ENCODE measurements around the gene NR5A2. TPM values are rescaled to one million over a fixed set of nuclear protein-coding genes. Genes with fewer than 3 reads are reported as not detected.

The NR5A2 gene
- total and polyA plus RNA-seq, 4 donors, result 2.0 to 10.3 (median 4.1) TPM; not detected in 1

DNA sequence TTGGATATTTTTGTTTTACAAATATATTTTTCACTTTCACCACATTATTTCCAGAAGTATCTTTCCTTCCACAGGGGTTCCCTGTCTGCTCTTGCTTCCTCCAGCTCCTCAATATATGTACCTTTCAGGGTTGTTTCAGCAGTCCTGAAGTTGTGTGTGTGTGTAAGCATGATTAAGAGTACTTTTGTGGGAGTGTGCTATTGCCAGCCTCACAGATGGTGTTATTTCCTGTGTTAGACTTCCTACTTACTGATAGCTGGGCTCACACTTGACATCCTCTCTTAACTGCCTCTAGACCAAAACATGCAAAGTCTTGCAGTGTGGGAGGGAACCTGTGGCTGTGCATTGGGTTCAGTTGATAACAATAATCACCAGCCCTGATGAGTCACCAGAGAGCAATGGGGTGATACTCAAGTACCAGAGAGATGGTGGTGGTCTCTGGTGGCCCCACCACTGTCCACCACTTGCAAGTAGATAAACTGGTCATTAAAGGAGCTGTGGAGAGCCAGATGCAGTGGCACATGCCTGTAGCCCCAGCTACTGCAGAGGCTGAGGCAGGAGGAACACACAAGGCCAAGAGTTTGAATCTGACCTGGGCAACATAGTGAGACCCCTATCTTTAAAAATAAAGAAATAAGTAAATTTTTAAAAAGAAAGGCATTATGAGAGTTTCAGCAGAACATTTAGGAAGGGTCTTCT, 126.7 kb downstream of the NR5A2 start:
- ATAC-seq (ENCODE audit: low FRiP score) (no peak), DNase-seq (no peak)
- Histone ChIP-seq H3K4me1 (ENCODE audit: control insufficient read depth in 1 of 2, insufficient read depth in 2 of 2, low read length in 2 of 2) (no peaks in the 10 kb centered on the region), H3K9me3 (ENCODE audit: control insufficient read depth, low read length) (peaks cover 1% of the 10 kb centered on the region), H3K36me3 (ENCODE audit: control insufficient read depth in 1 of 2, insufficient read depth in 2 of 2, low read length in 1 of 2) (no peaks in the 10 kb centered on the region), H3K4me3 (ENCODE audit: low read length in 2 of 2) (no peak overlapping the region), H3K27ac (ENCODE audit: low read depth in 1 of 2, low read length in 2 of 2) (no peak overlapping the region), H3K27me3 (ENCODE audit: control insufficient read depth in 1 of 2, insufficient read depth in 2 of 2, low read length in 1 of 2) (no peaks in the 10 kb centered on the region)
- intact Hi-C loops (cut with DNase I), result no loop called here

DNA sequence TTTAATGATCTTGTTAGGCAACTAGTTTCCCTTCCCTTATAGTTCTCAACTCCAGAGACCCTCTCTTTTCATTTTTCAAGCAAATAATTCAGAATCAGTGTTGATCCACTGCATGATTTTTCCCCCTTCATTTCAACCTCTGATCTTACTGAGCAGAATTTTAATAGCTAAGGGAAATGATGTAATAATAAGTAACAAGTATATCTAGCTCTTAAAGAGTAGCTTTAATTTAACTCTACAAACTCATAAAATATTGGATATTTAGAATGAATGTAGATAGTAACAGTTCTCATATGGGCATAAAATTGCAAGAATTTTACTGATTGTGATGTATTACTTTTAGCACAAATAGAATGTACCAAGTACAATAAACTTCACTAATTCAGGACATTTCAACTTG, 130.2 kb downstream of the NR5A2 start:
- ATAC-seq (ENCODE audit: low FRiP score), result no peak
- H3K9me3 ChIP-seq (ENCODE audit: control insufficient read depth, low read length), result peaks cover 1% of the 10 kb centered on the region
- intact Hi-C loops (cut with DNase I), result no loop called here
- no peak overlapping the region for H3K4me3 ChIP-seq (ENCODE audit: low read length in 2 of 2)
- DNase-seq, result no peak
- H3K27me3 ChIP-seq (ENCODE audit: control insufficient read depth in 1 of 2, insufficient read depth in 2 of 2, low read length in 1 of 2), result peaks cover 0 to 1% of the 10 kb centered on the region in 2 donors
- no peaks in the 10 kb centered on the region for H3K36me3 ChIP-seq (ENCODE audit: control insufficient read depth in 1 of 2, insufficient read depth in 2 of 2, low read length in 1 of 2)
- no peak overlapping the region for H3K27ac ChIP-seq (ENCODE audit: low read depth in 1 of 2, low read length in 2 of 2)
- H3K4me1 ChIP-seq (ENCODE audit: control insufficient read depth in 1 of 2, insufficient read depth in 2 of 2, low read length in 2 of 2), result no peaks in the 10 kb centered on the region

DNA sequence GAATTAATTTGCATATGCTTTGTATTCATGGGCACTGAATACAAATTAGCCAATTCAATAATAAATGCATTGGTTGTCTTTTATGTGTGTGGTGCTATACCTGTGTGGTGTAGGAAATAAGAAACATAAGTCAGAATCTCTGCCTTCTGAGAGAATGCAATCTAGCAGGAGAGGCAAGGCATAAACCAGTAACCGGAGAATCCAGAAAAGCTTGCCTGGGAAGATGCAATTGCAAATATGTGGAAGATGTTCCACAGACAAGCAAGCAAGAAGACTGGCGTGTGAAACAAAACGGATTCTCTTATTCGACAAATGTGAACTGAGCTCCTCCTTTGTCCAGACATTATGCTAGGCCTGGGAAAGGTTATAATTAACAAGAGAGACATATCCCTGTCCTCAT, 134.3 kb downstream of the NR5A2 start:
- H3K27me3 ChIP-seq (ENCODE audit: control insufficient read depth in 1 of 2, insufficient read depth in 2 of 2, low read length in 1 of 2), result peaks cover 0 to 1% of the 10 kb centered on the region in 2 donors
- intact Hi-C loops (cut with DNase I), result no loop called here
- no peaks in the 10 kb centered on the region for H3K4me1 ChIP-seq (ENCODE audit: control insufficient read depth in 1 of 2, insufficient read depth in 2 of 2, low read length in 2 of 2)
- ATAC-seq (ENCODE audit: low FRiP score), result no peak
- 89 to 93% methylated on average over 4 of the region's 4 CpGs for WGBS, 2 donors
- no peaks in the 10 kb centered on the region for H3K9me3 ChIP-seq (ENCODE audit: control insufficient read depth, low read length)
- H3K4me3 ChIP-seq (ENCODE audit: low read length in 2 of 2), result no peak overlapping the region
- DNase-seq, result no peak
- H3K36me3 ChIP-seq (ENCODE audit: control insufficient read depth in 1 of 2, insufficient read depth in 2 of 2, low read length in 1 of 2), result no peaks in the 10 kb centered on the region
- H3K27ac ChIP-seq (ENCODE audit: low read depth in 1 of 2, low read length in 2 of 2), result no peak overlapping the region

DNA sequence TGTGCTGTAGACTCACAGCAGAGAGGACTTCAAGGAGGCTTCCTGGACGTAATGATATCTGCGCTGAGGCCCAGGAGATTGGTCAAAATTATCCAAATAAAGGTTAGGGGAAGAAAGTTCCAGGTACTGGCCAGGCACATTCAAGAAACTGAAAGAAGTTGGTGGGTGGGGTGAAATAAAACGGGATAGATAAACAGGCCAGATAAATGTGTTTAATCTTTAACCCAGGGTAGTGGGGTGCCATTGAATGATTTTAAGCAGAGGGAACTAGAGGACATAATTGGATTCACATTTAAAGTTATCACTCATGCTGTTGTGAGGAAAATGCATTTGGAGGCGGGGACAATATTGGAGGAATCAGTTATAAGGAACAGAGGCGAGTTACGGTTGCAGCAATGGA, 134.7 kb downstream of the NR5A2 start:
- intact Hi-C loops (cut with DNase I), result no loop called here
- WGBS, 2 donors, result 76 to 82% methylated on average over 6 of the region's 6 CpGs
- ATAC-seq (ENCODE audit: low FRiP score) (no peak), DNase-seq (no peak)
- Histone ChIP-seq H3K4me1 (ENCODE audit: control insufficient read depth in 1 of 2, insufficient read depth in 2 of 2, low read length in 2 of 2) (no peaks in the 10 kb centered on the region), H3K27ac (ENCODE audit: low read depth in 1 of 2, low read length in 2 of 2) (no peak overlapping the region), H3K36me3 (ENCODE audit: control insufficient read depth in 1 of 2, insufficient read depth in 2 of 2, low read length in 1 of 2) (no peaks in the 10 kb centered on the region), H3K4me3 (ENCODE audit: low read length in 2 of 2) (no peak overlapping the region), H3K9me3 (ENCODE audit: control insufficient read depth, low read length) (no peaks in the 10 kb centered on the region), H3K27me3 (ENCODE audit: control insufficient read depth in 1 of 2, insufficient read depth in 2 of 2, low read length in 1 of 2) (peaks cover 0 to 1% of the 10 kb centered on the region in 2 donors)

DNA sequence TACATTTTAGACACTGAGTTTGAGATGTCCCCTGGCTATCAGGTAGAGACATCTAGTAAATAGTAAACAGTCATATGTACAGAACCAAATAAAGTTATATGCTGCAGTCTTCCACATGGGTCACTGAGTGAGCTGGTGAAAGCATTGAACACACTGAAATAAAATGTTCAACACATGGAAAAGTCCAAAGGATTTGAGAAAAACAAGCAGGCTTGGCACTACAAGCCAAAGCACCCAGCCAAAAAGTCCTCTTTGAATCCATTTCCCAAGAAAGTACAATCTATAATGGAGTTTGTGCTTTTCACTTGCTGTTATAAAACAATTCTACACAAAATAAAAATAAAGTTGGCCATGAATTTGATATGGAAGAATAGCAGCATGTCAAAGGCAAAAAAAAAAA, 135.4 kb downstream of the NR5A2 start:
- intact Hi-C loops (cut with DNase I), result no loop called here
- no peaks in the 10 kb centered on the region for H3K36me3 ChIP-seq (ENCODE audit: control insufficient read depth in 1 of 2, insufficient read depth in 2 of 2, low read length in 1 of 2)
- peaks cover 0 to 1% of the 10 kb centered on the region in 2 donors for H3K27me3 ChIP-seq (ENCODE audit: control insufficient read depth in 1 of 2, insufficient read depth in 2 of 2, low read length in 1 of 2)
- DNase-seq (no peak), ATAC-seq (ENCODE audit: low FRiP score) (no peak)
- no peak overlapping the region for H3K4me3 ChIP-seq (ENCODE audit: low read length in 2 of 2)
- H3K27ac ChIP-seq (ENCODE audit: low read depth in 1 of 2, low read length in 2 of 2), result no peak overlapping the region
- H3K9me3 ChIP-seq (ENCODE audit: control insufficient read depth, low read length), result no peaks in the 10 kb centered on the region
- H3K4me1 ChIP-seq (ENCODE audit: control insufficient read depth in 1 of 2, insufficient read depth in 2 of 2, low read length in 2 of 2), result no peaks in the 10 kb centered on the region

DNA sequence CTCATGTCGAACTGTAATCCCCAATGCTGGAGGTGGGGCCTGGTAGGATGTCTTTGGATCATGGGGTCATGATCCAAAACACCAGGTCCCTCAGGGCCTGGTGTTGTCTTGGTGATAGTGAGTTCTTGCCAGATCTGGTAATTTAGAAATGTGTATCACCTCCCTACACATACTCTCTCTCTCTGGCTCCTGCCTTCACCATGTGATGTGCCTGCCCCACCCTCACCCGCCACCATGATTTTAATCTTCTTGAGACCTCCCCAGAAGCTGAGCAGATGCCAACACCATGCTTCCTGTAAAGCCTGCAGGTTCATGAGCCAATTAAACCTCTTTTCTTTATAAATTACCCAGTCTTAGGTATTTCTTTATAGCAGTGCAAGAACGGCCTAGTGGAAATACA, 136.4 kb downstream of the NR5A2 start:
- ATAC-seq (ENCODE audit: low FRiP score) (no peak), DNase-seq (no peak)
- no peak overlapping the region for H3K27ac ChIP-seq (ENCODE audit: low read depth in 1 of 2, low read length in 2 of 2)
- 81 to 89% methylated on average over 3 of the region's 3 CpGs for WGBS, 2 donors
- H3K27me3 ChIP-seq (ENCODE audit: control insufficient read depth in 1 of 2, insufficient read depth in 2 of 2, low read length in 1 of 2), result peaks cover 0 to 1% of the 10 kb centered on the region in 2 donors
- no peaks in the 10 kb centered on the region for H3K4me1 ChIP-seq (ENCODE audit: control insufficient read depth in 1 of 2, insufficient read depth in 2 of 2, low read length in 2 of 2)
- no peaks in the 10 kb centered on the region for H3K36me3 ChIP-seq (ENCODE audit: control insufficient read depth in 1 of 2, insufficient read depth in 2 of 2, low read length in 1 of 2)
- no peaks in the 10 kb centered on the region for H3K9me3 ChIP-seq (ENCODE audit: control insufficient read depth, low read length)
- intact Hi-C loops (cut with DNase I), result no loop called here
- H3K4me3 ChIP-seq (ENCODE audit: low read length in 2 of 2), result no peak overlapping the region

DNA sequence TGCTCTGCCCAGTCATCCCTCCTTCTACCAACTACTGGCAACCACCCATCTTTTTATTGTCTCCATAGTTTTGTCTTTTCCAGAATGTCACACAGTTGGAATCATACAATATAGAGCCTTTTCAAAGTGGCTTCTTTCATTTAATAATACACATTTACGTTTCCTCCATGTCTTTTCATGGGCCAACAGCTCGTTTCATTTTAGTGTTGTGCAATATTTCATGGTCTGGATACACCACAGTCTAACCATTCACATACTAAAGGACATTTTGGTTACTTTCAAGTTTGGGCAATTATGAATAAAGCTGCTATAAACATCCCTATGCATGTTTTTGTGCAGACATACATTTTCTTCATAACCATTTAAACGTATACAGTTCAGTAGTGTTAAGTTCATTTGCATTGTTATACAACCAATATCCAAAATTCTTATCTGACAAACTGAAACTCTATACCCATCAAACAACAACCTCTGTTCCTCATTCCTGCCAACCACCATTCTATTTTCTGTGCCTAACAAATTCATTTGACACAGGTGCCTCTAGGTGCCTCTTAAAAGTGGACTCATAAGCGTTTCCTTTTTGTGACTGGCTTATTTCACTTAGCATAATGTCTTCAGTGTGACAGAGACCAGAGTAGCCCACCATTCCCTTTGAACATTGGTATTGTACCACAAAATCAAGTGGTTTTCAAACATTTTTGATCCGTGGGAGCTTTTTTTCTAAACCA, 138.1 kb downstream of the NR5A2 start:
- H3K4me3 ChIP-seq (ENCODE audit: low read length in 2 of 2), result no peak overlapping the region
- intact Hi-C loops (cut with DNase I), result no loop called here
- DNase-seq (no peak), ATAC-seq (ENCODE audit: low FRiP score) (no peak)
- peaks cover 0 to 1% of the 10 kb centered on the region in 2 donors for H3K27me3 ChIP-seq (ENCODE audit: control insufficient read depth in 1 of 2, insufficient read depth in 2 of 2, low read length in 1 of 2)
- 81 to 85% methylated on average over 5 of the region's 5 CpGs for WGBS, 2 donors
- H3K27ac ChIP-seq (ENCODE audit: low read depth in 1 of 2, low read length in 2 of 2), result no peak overlapping the region
- H3K4me1 ChIP-seq (ENCODE audit: control insufficient read depth in 1 of 2, insufficient read depth in 2 of 2, low read length in 2 of 2), result no peaks in the 10 kb centered on the region
- no peaks in the 10 kb centered on the region for H3K36me3 ChIP-seq (ENCODE audit: control insufficient read depth in 1 of 2, insufficient read depth in 2 of 2, low read length in 1 of 2)
- H3K9me3 ChIP-seq (ENCODE audit: control insufficient read depth, low read length), result no peaks in the 10 kb centered on the region

DNA sequence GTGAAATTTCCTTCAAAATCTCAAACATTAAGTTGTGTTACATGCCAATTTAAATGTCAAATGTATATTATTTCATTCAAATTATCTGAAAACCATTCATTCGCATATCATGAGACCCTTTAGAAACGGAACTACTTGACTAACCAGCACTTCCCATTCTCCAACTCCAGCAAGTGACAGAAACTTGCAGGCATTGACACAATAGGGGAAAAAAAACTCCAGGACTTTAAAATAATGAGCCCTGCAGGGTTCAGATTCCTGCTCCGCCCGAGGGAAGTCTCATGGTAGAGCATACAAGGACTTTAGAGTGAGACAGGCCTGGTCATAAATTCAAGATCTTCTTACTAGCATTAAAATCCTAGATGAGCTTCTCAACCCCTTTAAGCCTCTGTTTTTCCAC, 138.9 kb downstream of the NR5A2 start:
- H3K4me3 ChIP-seq (ENCODE audit: low read length in 2 of 2), result no peak overlapping the region
- ATAC-seq (ENCODE audit: low FRiP score), result no peak
- H3K4me1 ChIP-seq (ENCODE audit: control insufficient read depth in 1 of 2, insufficient read depth in 2 of 2, low read length in 2 of 2), result no peaks in the 10 kb centered on the region
- intact Hi-C loops (cut with DNase I), result no loop called here
- peaks cover 0 to 1% of the 10 kb centered on the region in 2 donors for H3K27me3 ChIP-seq (ENCODE audit: control insufficient read depth in 1 of 2, insufficient read depth in 2 of 2, low read length in 1 of 2)
- H3K36me3 ChIP-seq (ENCODE audit: control insufficient read depth in 1 of 2, insufficient read depth in 2 of 2, low read length in 1 of 2), result no peaks in the 10 kb centered on the region
- no peaks in the 10 kb centered on the region for H3K9me3 ChIP-seq (ENCODE audit: control insufficient read depth, low read length)
- no peak for DNase-seq
- WGBS, 2 donors, result 68 to 75% methylated on average over 4 of the region's 4 CpGs
- no peak overlapping the region for H3K27ac ChIP-seq (ENCODE audit: low read depth in 1 of 2, low read length in 2 of 2)

DNA sequence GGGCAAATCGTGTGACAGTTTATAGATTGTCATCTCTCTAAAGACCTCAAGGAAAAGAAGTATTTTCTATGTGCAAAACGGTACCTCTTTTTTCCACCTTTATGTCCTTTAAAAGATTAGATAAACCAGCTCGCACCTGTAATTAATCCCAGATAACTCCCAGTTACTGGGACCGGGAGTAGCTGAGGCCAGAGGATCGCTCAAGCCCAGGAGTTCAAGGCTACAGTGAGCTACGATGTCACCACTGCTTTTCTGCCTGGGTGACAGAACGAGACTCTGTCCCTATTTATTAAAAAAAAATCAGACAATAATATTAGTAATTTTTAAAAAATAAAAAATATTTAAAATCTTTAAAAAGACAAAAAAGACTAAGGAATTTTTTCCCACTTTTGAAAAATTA, 141.4 kb downstream of the NR5A2 start:
- Histone ChIP-seq H3K36me3 (ENCODE audit: control insufficient read depth in 1 of 2, insufficient read depth in 2 of 2, low read length in 1 of 2) (no peaks in the 10 kb centered on the region), H3K4me1 (ENCODE audit: control insufficient read depth in 1 of 2, insufficient read depth in 2 of 2, low read length in 2 of 2) (no peaks in the 10 kb centered on the region), H3K4me3 (ENCODE audit: low read length in 2 of 2) (no peak overlapping the region), H3K27ac (ENCODE audit: low read depth in 1 of 2, low read length in 2 of 2) (no peak overlapping the region), H3K9me3 (ENCODE audit: control insufficient read depth, low read length) (no peaks in the 10 kb centered on the region), H3K27me3 (ENCODE audit: control insufficient read depth in 1 of 2, insufficient read depth in 2 of 2, low read length in 1 of 2) (no peaks in the 10 kb centered on the region)
- no peak for DNase-seq
- intact Hi-C loops (cut with DNase I), result no loop called here
- 70 to 71% methylated on average over 7 of the region's 7 CpGs for WGBS, 2 donors
- no peak for ATAC-seq (ENCODE audit: low FRiP score)

All from aorta (tissue), 5 donors.